IMR-90 (cell line): ENCODE data around the gene FAM53B. TPM values are rescaled to one million over a fixed set of nuclear protein-coding genes. Genes with fewer than 3 reads are reported as not detected.

Experiments
- ATAC-seq: fragments of 200-7000 bp; cut with Tn5 transposase; 2 replicates; pipeline ENCODE4 v1.9.1; 2020; ENCODE audit warnings: low read depth, mild to moderate bottlenecking, moderate library complexity
- BruUV-seq: library from RNA; stranded (reverse); fragments of 400-500 nt; replicated peaks from 2 replicates; lab custom pipeline; 2021; lab: Mats Ljungman, UMichigan
- CTCF ChIA-PET: fragments of 300-600 bp; formaldehyde crosslinking; extraction: SDS; loops from one replicate; lab custom pipeline; 2021; ENCODE audit warnings: antibody characterized with exemption; lab: Yijun Ruan, JAX
- POLR2A ChIA-PET: fragments of 300-600 bp; sonication (Branson Sonifier 250); formaldehyde crosslinking; loops from one replicate; lab custom pipeline; 2022; ENCODE audit warnings: antibody characterized with exemption; ENCODE audit not compliant: unreplicated experiment; lab: Charles Lee
- DNase-seq: peaks from one replicate; pipeline ENCODE4 v3.0.0; 2013
- H2AFZ ChIP-seq: replicated peaks from 2 replicates; pipeline ENCODE3; 2013; ENCODE audit warnings: low read length, mild to moderate bottlenecking; ENCODE audit not compliant: poor library complexity
- H2AK5ac ChIP-seq: 2 replicates; pipeline ENCODE4 v1.6.1; 2013; ENCODE audit warnings: low read depth, low read length, inconsistent platforms
- H2AK9ac ChIP-seq: replicated peaks from 2 replicates; pipeline ENCODE3; 2013; ENCODE audit warnings: mild to moderate bottlenecking, low read depth, low read length, moderate library complexity; ENCODE audit not compliant: poor library complexity
- H2BK120ac ChIP-seq: 2 replicates; pipeline ENCODE4 v1.6.1; 2013; ENCODE audit warnings: low read depth, low read length, inconsistent platforms
- H2BK15ac ChIP-seq: 3 replicates; pipeline ENCODE4 v1.6.1; 2013; ENCODE audit warnings: low read depth, low read length, inconsistent platforms
- H2BK20ac ChIP-seq: 2 replicates; pipeline ENCODE4 v1.6.1; 2013; ENCODE audit warnings: low read depth, mild to moderate bottlenecking, inconsistent platforms, low read length, moderate library complexity
- H2BK5ac ChIP-seq: 2 replicates; pipeline ENCODE4 v1.6.1; 2013; ENCODE audit warnings: mild to moderate bottlenecking, low read depth, low read length, inconsistent platforms; ENCODE audit not compliant: poor library complexity, severe bottlenecking
- H3K14ac ChIP-seq: replicated peaks from 2 replicates; pipeline ENCODE4 v1.6.1; 2013; ENCODE audit warnings: low read depth, low read length, inconsistent platforms
- H3K18ac ChIP-seq: 2 replicates; pipeline ENCODE4 v1.6.1; 2013; ENCODE audit warnings: low read depth, low read length, control low read depth
- H3K23ac ChIP-seq: 2 replicates; pipeline ENCODE4 v1.6.1; 2013; ENCODE audit warnings: low read depth, low read length, inconsistent platforms
- H3K27ac ChIP-seq: 2 replicates; pipeline ENCODE4 v1.5.1; 2013; ENCODE audit warnings: mild to moderate bottlenecking, control low read depth, low read length; ENCODE audit not compliant: insufficient read depth
- H3K27me3 ChIP-seq: 2 replicates; pipeline ENCODE4 v1.6.1; 2013; ENCODE audit warnings: low read length; ENCODE audit not compliant: control insufficient read depth, insufficient read depth
- H3K36me3 ChIP-seq: 2 replicates; pipeline ENCODE4 v1.6.1; 2013; ENCODE audit warnings: low read length, mixed read lengths; ENCODE audit not compliant: control insufficient read depth, insufficient read depth
- H3K4ac ChIP-seq: 2 replicates; pipeline ENCODE4 v1.6.1; 2013; ENCODE audit warnings: low read depth, low read length, inconsistent platforms
- H3K4me1 ChIP-seq: 2 replicates; pipeline ENCODE4 v1.6.1; 2013; ENCODE audit warnings: low read length, mixed read lengths; ENCODE audit not compliant: control insufficient read depth, insufficient read depth
- H3K4me2 ChIP-seq: 2 replicates; pipeline ENCODE4 v1.6.1; 2013; ENCODE audit warnings: low read depth, mild to moderate bottlenecking, control low read depth, low read length, moderate library complexity
- H3K4me3 ChIP-seq: 2 replicates; pipeline ENCODE4 v1.5.1; 2013; ENCODE audit warnings: low read depth, mild to moderate bottlenecking, control low read depth, low read length, moderate library complexity; ENCODE audit not compliant: insufficient read depth
- H3K56ac ChIP-seq: 2 replicates; pipeline ENCODE4 v1.6.1; 2013; ENCODE audit warnings: low read length, inconsistent platforms; ENCODE audit not compliant: insufficient read depth; ENCODE audit errors: extremely low read depth
- H3K79me1 ChIP-seq, 2 experiments: 2 replicates each; pipeline ENCODE4 v1.6.1; 2013; ENCODE audit warnings: low read length in 2 of 2, inconsistent platforms in 1 of 2, low read depth in 1 of 2
- H3K9ac ChIP-seq: 2 replicates; pipeline ENCODE4 v1.6.1; 2013; ENCODE audit warnings: low read depth, low read length, control low read depth
- H3K9me1 ChIP-seq: 2 replicates; pipeline ENCODE4 v1.6.1; 2013; ENCODE audit warnings: low read length, inconsistent platforms; ENCODE audit not compliant: insufficient read depth
- H3K9me3 ChIP-seq: 2 replicates; pipeline ENCODE4 v1.6.1; 2013; ENCODE audit warnings: low read length; ENCODE audit not compliant: control insufficient read depth, insufficient read depth
- H4K20me1 ChIP-seq: 2 replicates; pipeline ENCODE4 v1.6.1; 2013; ENCODE audit warnings: low read length, inconsistent platforms; ENCODE audit not compliant: insufficient read depth
- H4K5ac ChIP-seq: 2 replicates; pipeline ENCODE4 v1.6.1; 2013; ENCODE audit warnings: mild to moderate bottlenecking, low read depth, low read length, control low read depth
- H4K8ac ChIP-seq, 2 experiments: 2 replicates each; pipeline ENCODE4 v1.6.1; 2013; ENCODE audit warnings: low read depth in 2 of 2, low read length in 2 of 2, control low read depth in 1 of 2, inconsistent platforms in 1 of 2
- H4K91ac ChIP-seq: 2 replicates; pipeline ENCODE4 v1.6.1; 2013; ENCODE audit warnings: low read depth, low read length, inconsistent platforms; ENCODE audit not compliant: insufficient read depth
- BHLHE40 ChIP-seq: fragments of 150-350 bp; IDR thresholded peaks from 2 replicates; pipeline ENCODE4 v1.6.1; 2016; ENCODE audit warnings: mild to moderate bottlenecking, low read depth, low read length
- CEBPB ChIP-seq: IDR thresholded peaks from 2 replicates; pipeline ENCODE4 v1.6.1; 2012; ENCODE audit warnings: low read depth, low read length, improper control_type of control experiment
- CHD1 ChIP-seq: IDR thresholded peaks from 2 replicates; pipeline ENCODE4 v1.6.1; 2012; ENCODE audit warnings: low read depth, low read length, improper control_type of control experiment
- CTCF ChIP-seq: conservative IDR thresholded peaks from 2 replicates; pipeline ENCODE4 v1.5.1; 2012; ENCODE audit warnings: mild to moderate bottlenecking, low read depth, low read length, improper control_type of control experiment
- ELK1 ChIP-seq: fragments of 150-350 bp; IDR thresholded peaks from 2 replicates; pipeline ENCODE4 v1.6.1; 2016; ENCODE audit warnings: low read depth, mild to moderate bottlenecking, low read length, moderate library complexity, borderline replicate concordance
- FOS ChIP-seq: fragments of 150-350 bp; IDR thresholded peaks from 2 replicates; pipeline ENCODE4 v1.6.1; 2016; ENCODE audit warnings: low read depth, low read length
- MAFK ChIP-seq: IDR thresholded peaks from 2 replicates; pipeline ENCODE4 v1.6.1; 2012; ENCODE audit warnings: low read depth, low read length, improper control_type of control experiment
- MAZ ChIP-seq: IDR thresholded peaks from 2 replicates; pipeline ENCODE4 v1.6.1; 2012; ENCODE audit warnings: low read depth, mild to moderate bottlenecking, low read length, improper control_type of control experiment, moderate library complexity, borderline replicate concordance
- MXI1 ChIP-seq: IDR thresholded peaks from 2 replicates; pipeline ENCODE4 v1.6.1; 2012; ENCODE audit warnings: low read depth, mild to moderate bottlenecking, low read length, moderate library complexity, borderline replicate concordance
- NFE2L2 ChIP-seq: fragments of 150-350 bp; IDR thresholded peaks from 2 replicates; pipeline ENCODE4 v1.6.1; 2016; ENCODE audit warnings: low read depth, mild to moderate bottlenecking, low read length
- POLR2A ChIP-seq: IDR thresholded peaks from 2 replicates; pipeline ENCODE4 v1.6.1; 2012; ENCODE audit warnings: mild to moderate bottlenecking, low read depth, low read length
- RAD21 ChIP-seq: IDR thresholded peaks from 2 replicates; pipeline ENCODE4 v1.6.1; 2012; ENCODE audit warnings: low read length, improper control_type of control experiment
- RCOR1 ChIP-seq: IDR thresholded peaks from 2 replicates; pipeline ENCODE4 v1.6.1; 2012; ENCODE audit warnings: mild to moderate bottlenecking, low read length, improper control_type of control experiment; ENCODE audit not compliant: insufficient replicate concordance
- RFX5 ChIP-seq: IDR thresholded peaks from 2 replicates; pipeline ENCODE4 v1.8.0; 2012; ENCODE audit warnings: low read depth, mild to moderate bottlenecking, low read length, moderate library complexity
- SMC3 ChIP-seq: fragments of 150-350 bp; IDR thresholded peaks from 2 replicates; pipeline ENCODE4 v1.6.1; 2016; ENCODE audit warnings: low read depth, mild to moderate bottlenecking, antibody characterized with exemption, low read length, moderate library complexity
- USF2 ChIP-seq: fragments of 150-350 bp; IDR thresholded peaks from 2 replicates; pipeline ENCODE4 v1.6.1; 2017; ENCODE audit warnings: mild to moderate bottlenecking, antibody characterized with exemption, low read length, low read depth
- WGBS, 2 experiments: methylation state at CpG; one replicate each; pipeline versions ENCODE4 v1.1.5 to v1.1.7; 2013; ENCODE audit warnings: missing lambda C conversion rate in 2 of 2; ENCODE audit not compliant: insufficient read length in 1 of 2; ENCODE audit errors: extremely low coverage in 2 of 2; 5-methylcytosine and 5-hydroxymethylcytosine counted together
- dilution Hi-C: fragments of 300-500 bp; cut with HindIII; formaldehyde crosslinking; loops from one replicate; pipeline ENCODE4 v1.14.3; 2018; ENCODE audit warnings: low sequenced_read_pairs; ENCODE audit not compliant: unreplicated experiment
- in situ Hi-C: fragments of 300-500 bp; cut with MboI; formaldehyde crosslinking; loops from 3 replicates; pipeline ENCODE4 v1.14.3; 2019; ENCODE audit warnings: low sequenced_read_pairs, inconsistent platforms, mixed read lengths
- intact Hi-C: fragments of 100-400 bp; cut with micrococcal nuclease; formaldehyde crosslinking; loops from 2 replicates; pipeline ENCODE4 v1.10.0; 2022
- polyA plus RNA-seq, 3 experiments: library from polyadenylated mRNA; depleted of rRNA; stranded (reverse); fragments of >200 nt; gene quantifications; 2 replicates each; pipeline ENCODE4 v1.2.3, GENCODE V29; 2012; ENCODE audit warnings: low replicate concordance in 1 of 3
- total RNA-seq: library from RNA; depleted of rRNA; stranded (reverse); fragments of >200 nt; gene quantifications from 2 replicates; pipeline ENCODE4 v1.2.3, GENCODE V29; 2012

FAM53B gene
- total and polyA plus RNA-seq, 2 of the 4 experiments (the other 2 are of a cell fraction), result 3.8 to 5.7 TPM

GRCh38 chr10:124625831-124626238 lies 118.3 kb downstream of the FAM53B start:
- TF ChIP-seq SMC3 (no peak), POLR2A (no peak), NFE2L2 (no peak), RCOR1 (no peak), ELK1 (no peak), MAZ (no peak), CHD1 (no peak), MAFK (no peak), CEBPB (no peak), BHLHE40 (no peak), RFX5 (no peak), CTCF (no peak), RAD21 (no peak), MXI1 (no peak), FOS (no peak), USF2 (no peak)
- CTCF ChIA-PET, result no interaction called here
- POLR2A ChIA-PET, result no interaction called here

More at GRCh38 chr10:124625831-124626238, 118.3 kb downstream of the FAM53B start:
- H3K9ac ChIP-seq, result no peak overlapping the region
- H2BK5ac ChIP-seq, result no peak overlapping the region
- no peak overlapping the region for H2AK9ac ChIP-seq
- no peak overlapping the region for H3K18ac ChIP-seq
- no peaks in the 10 kb centered on the region for H3K79me1 ChIP-seq
- in situ Hi-C loops (no loop called here), intact Hi-C loops (no loop called here), dilution Hi-C loops (no loop called here)
- H2BK120ac ChIP-seq, result no peak overlapping the region
- no peak for ATAC-seq
- H3K4me3 ChIP-seq, result no peak overlapping the region
- no peak overlapping the region for H4K8ac ChIP-seq
- H3K9me1 ChIP-seq, result no peaks in the 10 kb centered on the region; the same call in 1 of the 2 replicates
- no peaks in the 10 kb centered on the region for H3K27me3 ChIP-seq
- no peak overlapping the region for H3K23ac ChIP-seq
- H3K36me3 ChIP-seq, result peaks cover 2% of the 10 kb centered on the region; the same call in 1 of the 2 replicates
- no peak overlapping the region for H2AFZ ChIP-seq
- no peak overlapping the region for H2AK5ac ChIP-seq
- no peak overlapping the region for H3K14ac ChIP-seq
- 95% methylated on average over 19 of the region's 23 CpGs; no CpG with 5 or more reads in 1 of the 2 experiments for WGBS, 2 experiments
- no peak overlapping the region for H3K56ac ChIP-seq
- no TSS peak for BruUV-seq
- H3K4me2 ChIP-seq, result no peak overlapping the region
- DNase-seq, result no peak
- no peak overlapping the region for H4K5ac ChIP-seq
- no peaks in the 10 kb centered on the region for H3K9me3 ChIP-seq
- H3K4me1 ChIP-seq, result no peaks in the 10 kb centered on the region
- H2BK20ac ChIP-seq, result no peak overlapping the region
- H3K27ac ChIP-seq, result no peak overlapping the region
- H3K4ac ChIP-seq, result no peak overlapping the region
- no peak overlapping the region for H2BK15ac ChIP-seq
- no peaks in the 10 kb centered on the region; the same call in none of the 2 replicates for H4K20me1 ChIP-seq
- H4K91ac ChIP-seq, result no peak overlapping the region
